ENCODE data around the gene MAST2.

- TF ChIP-seq CTCF (IDR thresholded peaks at IDR 0.05): no peak
- TF ChIP-seq POLR2A (IDR thresholded peaks at IDR 0.05): no peak
Observed at GRCh38 chr1:45925728-45926287, 122.4 kb downstream of the MAST2 start.

Measured in esophagus squamous epithelium (tissue), 4 donors.